Measurements from ENCODE around the gene MED25. TPM values are rescaled to one million over a fixed set of nuclear protein-coding genes. Genes with fewer than 3 reads are reported as not detected.

Gene MED25
- polyA plus RNA-seq, 1 donor from 2014 or later: 18.9 TPM

DNA sequence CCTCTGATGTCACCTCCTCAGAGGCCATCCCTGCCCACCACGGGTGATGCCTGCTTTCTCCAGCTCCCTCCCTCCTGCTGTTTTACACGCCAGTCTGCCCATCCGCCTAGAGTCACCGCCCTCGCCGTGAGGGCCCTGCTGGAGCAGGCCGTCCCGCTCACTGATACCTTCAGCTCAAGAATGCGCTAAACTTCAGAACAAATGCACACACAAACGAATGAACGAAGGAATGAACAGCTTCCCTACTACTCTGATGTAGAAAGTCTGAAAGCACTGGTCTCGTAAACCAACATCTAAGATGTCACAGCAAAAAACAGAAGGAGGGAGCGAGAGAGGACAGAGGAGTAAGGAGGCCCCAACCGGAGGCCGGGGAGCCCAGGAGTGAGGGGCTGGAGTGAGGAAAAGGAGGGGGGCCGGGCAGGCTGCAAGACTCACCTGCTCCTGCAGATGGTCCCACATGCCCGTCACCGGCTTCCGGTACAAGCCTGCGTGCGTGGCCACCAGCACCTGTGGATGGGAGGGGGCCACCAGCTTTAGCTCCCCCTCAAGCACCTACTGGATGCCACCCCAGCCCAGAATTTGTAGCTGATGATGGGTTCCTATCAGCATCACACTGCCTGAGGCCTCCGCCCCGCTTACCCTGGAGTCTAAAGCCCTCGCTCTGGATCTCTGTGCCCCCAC is 45.3 kb downstream of the MED25 start:
- TF ChIP-seq MXI1 (conservative IDR thresholded peaks at IDR 0.05; ENCODE audit: poor library complexity, severe bottlenecking) (no peak), SMC3 (conservative IDR thresholded peaks at IDR 0.05; ENCODE audit: poor library complexity) (no peak), RAD21 (conservative IDR thresholded peaks at IDR 0.05) (no peak), POLR2AphosphoS5 (IDR thresholded peaks at IDR 0.05) (no peak)
- Histone ChIP-seq H3K27ac (ENCODE audit: low read length) (no peak overlapping the region), H2AFZ (ENCODE audit: low read depth, low read length) (no peak overlapping the region), H3K36me3 (ENCODE audit: insufficient read depth, low read length) (no peaks in the 10 kb centered on the region), H3K4me2 (ENCODE audit: low read length) (no peak overlapping the region), H3K79me2 (replicated peaks; ENCODE audit: insufficient read depth, low read length) (peaks cover 22% of the 10 kb centered on the region), H3K9me3 (ENCODE audit: low read length) (no peaks in the 10 kb centered on the region), H3K4me3 (ENCODE audit: low read length) (no peak overlapping the region), H4K20me1 (ENCODE audit: insufficient read depth) (no peaks in the 10 kb centered on the region), H3K9ac (ENCODE audit: low read length) (no peak overlapping the region), H3K9me2 (ENCODE audit: insufficient read depth, low read length) (no peaks in the 10 kb centered on the region), H3K27me3 (ENCODE audit: insufficient read depth, low read depth, low read length) (no peaks in the 10 kb centered on the region), H3F3A (ENCODE audit: insufficient read depth, low read length, poor library complexity, severe bottlenecking) (no peaks in the 10 kb centered on the region)

DNA sequence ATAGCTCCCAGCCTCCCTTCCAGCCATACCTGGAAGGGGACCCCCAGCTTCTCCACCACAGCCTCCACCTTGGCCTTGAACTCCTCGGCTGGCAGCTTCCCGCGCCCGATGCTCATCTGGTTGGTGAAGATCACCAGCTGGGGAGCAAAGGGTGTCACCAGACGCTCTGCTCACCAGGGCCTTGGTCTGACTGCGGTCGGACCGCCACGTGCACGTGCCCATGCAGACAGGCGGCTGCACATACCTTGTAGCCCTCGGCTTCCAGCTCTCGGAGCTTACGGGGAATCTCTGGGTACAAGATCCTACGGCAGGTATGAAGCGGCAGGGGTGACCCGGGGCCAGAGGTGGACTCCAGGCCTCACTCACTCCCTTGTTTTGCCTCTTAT is 45.8 kb downstream of the MED25 start:
- Histone ChIP-seq H3F3A (ENCODE audit: insufficient read depth, low read length, poor library complexity, severe bottlenecking) (no peaks in the 10 kb centered on the region), H2AFZ (ENCODE audit: low read depth, low read length) (no peak overlapping the region), H3K79me2 (replicated peaks; ENCODE audit: insufficient read depth, low read length) (peaks cover 22% of the 10 kb centered on the region), H3K36me3 (ENCODE audit: insufficient read depth, low read length) (no peaks in the 10 kb centered on the region), H3K9ac (ENCODE audit: low read length) (no peak overlapping the region), H3K4me3 (ENCODE audit: low read length) (no peak overlapping the region), H3K27me3 (ENCODE audit: insufficient read depth, low read depth, low read length) (no peaks in the 10 kb centered on the region), H3K4me2 (ENCODE audit: low read length) (no peak overlapping the region), H4K20me1 (ENCODE audit: insufficient read depth) (no peaks in the 10 kb centered on the region), H3K9me3 (ENCODE audit: low read length) (no peaks in the 10 kb centered on the region), H3K27ac (ENCODE audit: low read length) (no peak overlapping the region), H3K9me2 (ENCODE audit: insufficient read depth, low read length) (no peaks in the 10 kb centered on the region)
- TF ChIP-seq POLR2AphosphoS5 (IDR thresholded peaks at IDR 0.05) (no peak), EP300 (conservative IDR thresholded peaks at IDR 0.05; ENCODE audit: poor library complexity, severe bottlenecking) (no peak), RAD21 (conservative IDR thresholded peaks at IDR 0.05) (no peak), MXI1 (conservative IDR thresholded peaks at IDR 0.05; ENCODE audit: poor library complexity, severe bottlenecking) (no peak), SMC3 (conservative IDR thresholded peaks at IDR 0.05; ENCODE audit: poor library complexity) (no peak), TAF1 (IDR thresholded peaks at IDR 0.05; ENCODE audit: low read depth) (no peak), EZH2 (IDR thresholded peaks at IDR 0.05; ENCODE audit: borderline replicate concordance, insufficient read depth, low read length, poor library complexity, severe bottlenecking) (no peak)
- TF ChIP-seq, protein P1, sequence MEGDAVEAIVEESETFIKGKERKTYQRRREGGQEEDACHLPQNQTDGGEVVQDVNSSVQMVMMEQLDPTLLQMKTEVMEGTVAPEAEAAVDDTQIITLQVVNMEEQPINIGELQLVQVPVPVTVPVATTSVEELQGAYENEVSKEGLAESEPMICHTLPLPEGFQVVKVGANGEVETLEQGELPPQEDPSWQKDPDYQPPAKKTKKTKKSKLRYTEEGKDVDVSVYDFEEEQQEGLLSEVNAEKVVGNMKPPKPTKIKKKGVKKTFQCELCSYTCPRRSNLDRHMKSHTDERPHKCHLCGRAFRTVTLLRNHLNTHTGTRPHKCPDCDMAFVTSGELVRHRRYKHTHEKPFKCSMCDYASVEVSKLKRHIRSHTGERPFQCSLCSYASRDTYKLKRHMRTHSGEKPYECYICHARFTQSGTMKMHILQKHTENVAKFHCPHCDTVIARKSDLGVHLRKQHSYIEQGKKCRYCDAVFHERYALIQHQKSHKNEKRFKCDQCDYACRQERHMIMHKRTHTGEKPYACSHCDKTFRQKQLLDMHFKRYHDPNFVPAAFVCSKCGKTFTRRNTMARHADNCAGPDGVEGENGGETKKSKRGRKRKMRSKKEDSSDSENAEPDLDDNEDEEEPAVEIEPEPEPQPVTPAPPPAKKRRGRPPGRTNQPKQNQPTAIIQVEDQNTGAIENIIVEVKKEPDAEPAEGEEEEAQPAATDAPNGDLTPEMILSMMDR (IDR thresholded peaks at IDR 0.05; ENCODE audit: poor library complexity, severe bottlenecking): no peak
- TF ChIP-seq, protein P2, sequence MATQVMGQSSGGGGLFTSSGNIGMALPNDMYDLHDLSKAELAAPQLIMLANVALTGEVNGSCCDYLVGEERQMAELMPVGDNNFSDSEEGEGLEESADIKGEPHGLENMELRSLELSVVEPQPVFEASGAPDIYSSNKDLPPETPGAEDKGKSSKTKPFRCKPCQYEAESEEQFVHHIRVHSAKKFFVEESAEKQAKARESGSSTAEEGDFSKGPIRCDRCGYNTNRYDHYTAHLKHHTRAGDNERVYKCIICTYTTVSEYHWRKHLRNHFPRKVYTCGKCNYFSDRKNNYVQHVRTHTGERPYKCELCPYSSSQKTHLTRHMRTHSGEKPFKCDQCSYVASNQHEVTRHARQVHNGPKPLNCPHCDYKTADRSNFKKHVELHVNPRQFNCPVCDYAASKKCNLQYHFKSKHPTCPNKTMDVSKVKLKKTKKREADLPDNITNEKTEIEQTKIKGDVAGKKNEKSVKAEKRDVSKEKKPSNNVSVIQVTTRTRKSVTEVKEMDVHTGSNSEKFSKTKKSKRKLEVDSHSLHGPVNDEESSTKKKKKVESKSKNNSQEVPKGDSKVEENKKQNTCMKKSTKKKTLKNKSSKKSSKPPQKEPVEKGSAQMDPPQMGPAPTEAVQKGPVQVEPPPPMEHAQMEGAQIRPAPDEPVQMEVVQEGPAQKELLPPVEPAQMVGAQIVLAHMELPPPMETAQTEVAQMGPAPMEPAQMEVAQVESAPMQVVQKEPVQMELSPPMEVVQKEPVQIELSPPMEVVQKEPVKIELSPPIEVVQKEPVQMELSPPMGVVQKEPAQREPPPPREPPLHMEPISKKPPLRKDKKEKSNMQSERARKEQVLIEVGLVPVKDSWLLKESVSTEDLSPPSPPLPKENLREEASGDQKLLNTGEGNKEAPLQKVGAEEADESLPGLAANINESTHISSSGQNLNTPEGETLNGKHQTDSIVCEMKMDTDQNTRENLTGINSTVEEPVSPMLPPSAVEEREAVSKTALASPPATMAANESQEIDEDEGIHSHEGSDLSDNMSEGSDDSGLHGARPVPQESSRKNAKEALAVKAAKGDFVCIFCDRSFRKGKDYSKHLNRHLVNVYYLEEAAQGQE (IDR thresholded peaks at IDR 0.05; ENCODE audit: borderline replicate concordance): no peak
